SH-SY5Y (cell line): ENCODE results near the gene SERINC5.

Experiments
- GATA2 ChIP-seq: IDR thresholded peaks from 2 replicates; pipeline ENCODE4 v1.6.1; 2011; ENCODE audit warnings: mild to moderate bottlenecking, low read depth, low read length
- GATA3 ChIP-seq: IDR thresholded peaks from 2 replicates; pipeline ENCODE4 v1.6.1; 2011; ENCODE audit warnings: low read depth, mild to moderate bottlenecking, low read length, moderate library complexity

DNA sequence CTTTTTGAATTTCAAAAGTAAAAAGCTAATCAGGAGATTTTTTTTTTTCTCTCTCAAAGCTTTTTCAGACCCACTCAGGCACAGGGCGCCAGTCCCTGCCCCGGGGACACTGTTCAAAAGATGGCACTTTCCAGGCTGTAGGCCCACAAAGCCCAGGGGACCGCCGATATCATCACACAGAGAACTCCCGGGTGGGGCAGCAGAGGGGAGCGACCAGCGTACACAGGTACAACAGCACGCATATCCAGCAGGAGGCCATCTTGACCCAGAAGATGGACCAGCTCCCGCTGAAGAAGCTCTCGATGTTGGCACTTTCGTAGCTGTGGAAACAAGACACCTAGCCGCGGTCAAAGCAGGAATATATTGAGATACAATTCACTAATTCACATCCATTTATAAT is 112.4 kb downstream of the SERINC5 start:
- TF ChIP-seq GATA3 (no peak), GATA2 (no peak)
